K562 (cell line): ENCODE measurements around the gene MPV17L2. TPM values are rescaled to one million over a fixed set of nuclear protein-coding genes. Genes with fewer than 3 reads are reported as not detected.
A peak's percentile ranks its signal among the peaks of the same experiment; 100 is the strongest.

Source experiments
- ATAC-seq: fragments of 200-7000 bp; cut with Tn5 transposase; 3 replicates; pipeline ENCODE4 v1.9.1; 2020; ENCODE audit warnings: moderate library complexity
- BruUV-seq: library from RNA; stranded (reverse); fragments of 400-500 nt; replicated peaks from 2 replicates; lab custom pipeline; 2021; lab: Mats Ljungman, UMichigan
- CTCF ChIA-PET: fragments of 300-600 bp; formaldehyde crosslinking; extraction: SDS; loops from one replicate; lab custom pipeline; 2021; ENCODE audit warnings: low intra/inter-chr PET ratio; lab: Yijun Ruan, JAX
- POLR2A ChIA-PET: fragments of 300-600, 350-650 bp; sonication (Branson Sonifier 250); formaldehyde crosslinking; extraction: SDS; loops from one replicate; lab custom pipeline; 2021; ENCODE audit warnings: antibody characterized with exemption, inconsistent platforms; lab: Yijun Ruan, JAX
- DNase-seq, 4 experiments: peaks; one replicate each; pipeline versions ENCODE4 v3.0.0 to v3.0.0-alpha.2; 2011 to 2018; ENCODE audit warnings: low spot score in 3 of 4, mixed read lengths in 3 of 4; ENCODE audit errors: extremely low read depth in 1 of 4
- FAIRE-seq: peaks from 2 replicates; lab custom pipeline; 2011; peaks lifted over from hg19 to GRCh38; lab: Jason Lieb, UNC
- H2AFZ ChIP-seq: 2 replicates; pipeline ENCODE4 v1.6.0; 2011; ENCODE audit warnings: low read depth, low read length, control low read depth, inconsistent platforms
- H3K27ac ChIP-seq: fragments of 200-600 bp; 3 replicates; pipeline ENCODE4 v1.8.0; 2011; ENCODE audit warnings: low read depth, mild to moderate bottlenecking, control low read depth, inconsistent platforms, low read length, moderate library complexity, mixed read lengths; ENCODE audit errors: extremely low read depth
- H3K27me3 ChIP-seq, 2 experiments: fragments of 300-600 bp in 1 of 2; 2 replicates in 1 of 2; 3 replicates in 1 of 2; pipeline versions ENCODE4 v1.6.0 to v1.8.0; 2011; ENCODE audit warnings: inconsistent platforms in 2 of 2, low read length in 2 of 2, mild to moderate bottlenecking in 1 of 2, mixed read lengths in 1 of 2, moderate library complexity in 1 of 2; ENCODE audit not compliant: control insufficient read depth in 2 of 2, insufficient read depth in 2 of 2
- H3K36me3 ChIP-seq: fragments of 300-600 bp; 3 replicates; pipeline ENCODE4 v1.8.0; 2011; ENCODE audit warnings: mild to moderate bottlenecking, low read length, inconsistent platforms; ENCODE audit not compliant: control insufficient read depth, insufficient read depth
- H3K4me1 ChIP-seq, 2 experiments: fragments of 200-600 bp in 1 of 2; replicated peaks in 1 of 2; 2 replicates in 1 of 2; 3 replicates in 1 of 2; pipeline versions ENCODE4 v1.5.1 to v1.8.0; 2011; ENCODE audit warnings: inconsistent platforms in 2 of 2, low read length in 2 of 2, mild to moderate bottlenecking in 1 of 2, mixed read lengths in 1 of 2, moderate library complexity in 1 of 2; ENCODE audit not compliant: control insufficient read depth in 2 of 2, insufficient read depth in 2 of 2
- H3K4me2 ChIP-seq: 2 replicates; pipeline ENCODE4 v1.6.1; 2011; ENCODE audit warnings: low read length, control low read depth, inconsistent platforms, mixed read lengths; ENCODE audit not compliant: insufficient read depth
- H3K4me3 ChIP-seq: fragments of 200-600 bp; sonication (generic), shearing (Covaris generic); 2 replicates; pipeline ENCODE4 v1.5.1; 2016; ENCODE audit warnings: control low read depth, inconsistent platforms
- H3K79me2 ChIP-seq: fragments of 200-600 bp; 3 replicates; pipeline ENCODE4 v1.8.0; 2011; ENCODE audit warnings: low read length, inconsistent platforms; ENCODE audit not compliant: control insufficient read depth, insufficient read depth
- H3K9ac ChIP-seq, 2 experiments: 2 replicates each; pipeline versions ENCODE4 v1.6.0 to v1.6.1; 2011; ENCODE audit warnings: low read depth in 2 of 2, low read length in 2 of 2, control low read depth in 1 of 2, inconsistent platforms in 1 of 2, mild to moderate bottlenecking in 1 of 2, mixed read lengths in 1 of 2; ENCODE audit not compliant: insufficient read depth in 1 of 2
- H3K9me1 ChIP-seq: one replicate; pipeline ENCODE4 v1.6.0; 2011; ENCODE audit warnings: inconsistent platforms, mild to moderate bottlenecking, low read length, moderate library complexity; ENCODE audit not compliant: control insufficient read depth, insufficient read depth
- H3K9me3 ChIP-seq: replicated peaks from 2 replicates; pipeline ENCODE4 v1.5.1; 2011; ENCODE audit warnings: low read depth, low read length, inconsistent platforms; ENCODE audit not compliant: control insufficient read depth, insufficient read depth
- H4K20me1 ChIP-seq: replicated peaks from 2 replicates; pipeline ENCODE4 v1.6.1; 2011; ENCODE audit warnings: low read length, inconsistent platforms, mixed read lengths; ENCODE audit not compliant: control insufficient read depth, insufficient read depth
- CBFA2T2 ChIP-seq: fragments of 450-650 bp; conservative IDR thresholded peaks from 2 replicates; pipeline ENCODE4 v1.6.1; 2017; ENCODE audit warnings: mild to moderate bottlenecking
- CBFA2T3 ChIP-seq: fragments of 450-650 bp; IDR thresholded peaks from 2 replicates; pipeline ENCODE4 v1.6.1; 2017
- CBX3 ChIP-seq, 2 experiments: IDR thresholded peaks; 1 replicate in 1 of 2; 2 replicates in 1 of 2; pipeline ENCODE4 v1.6.1; 2012; ENCODE audit warnings: inconsistent platforms in 2 of 2, low read length in 2 of 2, borderline replicate concordance in 1 of 2, control low read depth in 1 of 2
- MEF2D ChIP-seq: conservative IDR thresholded peaks from 2 replicates; pipeline ENCODE4 v1.6.1; 2016; ENCODE audit warnings: low read depth, missing genetic modification characterization, missing compliant biosample characterization
- MYNN ChIP-seq, 2 experiments: sonication (generic); formaldehyde crosslinking in 1 of 2; IDR thresholded peaks; 2 replicates each; pipeline versions ENCODE4 v1.5.0 to v1.6.1; 2016 to 2020; ENCODE audit warnings: antibody characterized with exemption in 1 of 2, missing genetic modification reagents in 1 of 2
- NRF1 ChIP-seq, 2 experiments: fragments of 450-650 bp; IDR thresholded peaks in 1 of 2; conservative IDR thresholded peaks in 1 of 2; 2 replicates each; pipeline ENCODE4 v1.6.1; 2014; ENCODE audit warnings: mild to moderate bottlenecking in 2 of 2
- POLR2G ChIP-seq: fragments of 200-400 bp; formaldehyde crosslinking; IDR thresholded peaks from 2 replicates; pipeline ENCODE4 v1.6.1; 2017; ENCODE audit warnings: low read depth, mild to moderate bottlenecking, antibody characterized with exemption, low read length, moderate library complexity
- SMAD4 ChIP-seq: fragments of 250-450 bp; sonication (Bioruptor Pico); conservative IDR thresholded peaks from 2 replicates; pipeline ENCODE4 v1.8.0; 2021; ENCODE audit warnings: inconsistent platforms, mild to moderate bottlenecking, moderate library complexity
- SMARCA5 ChIP-seq: fragments of 450-650 bp; IDR thresholded peaks from 2 replicates; pipeline ENCODE4 v1.6.1; 2016
- TAF1 ChIP-seq: IDR thresholded peaks from 2 replicates; pipeline ENCODE4 v1.6.1; 2011; ENCODE audit warnings: mild to moderate bottlenecking, low read length, moderate library complexity; ENCODE audit not compliant: insufficient read depth, control insufficient read depth, severe bottlenecking; ENCODE audit errors: extremely low read depth
- ZNF384 ChIP-seq: IDR thresholded peaks from 2 replicates; pipeline ENCODE4 v1.6.1; 2012; ENCODE audit warnings: low read depth, low read length, improper control_type of control experiment
- ZNF583 ChIP-seq: fragments of 250-450 bp; sonication (Bioruptor Pico); IDR thresholded peaks from 2 replicates; pipeline ENCODE4 v1.4.0; 2020
- ZNF668 ChIP-seq: fragments of 250-450 bp; sonication (Bioruptor Pico); IDR thresholded peaks from 2 replicates; pipeline ENCODE4 v1.8.0; 2022; ENCODE audit warnings: mild to moderate bottlenecking, inconsistent platforms
- ZSCAN29 ChIP-seq: fragments of 450-650 bp; IDR thresholded peaks from 2 replicates; pipeline ENCODE4 v1.6.1; 2017
- WGBS: fragments of 100-300 bp; shearing (Covaris generic); methylation state at CpG from one replicate; pipeline ENCODE4 v1.1.6; 2016; ENCODE audit warnings: low coverage, mixed read lengths; ENCODE audit not compliant: insufficient coverage; ENCODE audit errors: missing lambda C conversion rate; 5-methylcytosine and 5-hydroxymethylcytosine counted together
- in situ Hi-C: fragments of 300-500 bp; cut with MboI; formaldehyde crosslinking; loops from 4 replicates; pipeline ENCODE4 v1.15.0; 2018; ENCODE audit warnings: inconsistent platforms, mixed read lengths
- intact Hi-C: fragments of 100-400 bp; cut with micrococcal nuclease; formaldehyde crosslinking; loops from 2 replicates; pipeline ENCODE4 v1.14.2; 2022
- polyA plus RNA-seq, 8 experiments: library from polyadenylated mRNA; depleted of rRNA in 4 of 8; stranded (reverse) in 5 of 8; unstranded in 3 of 8; fragments of >200 nt; fragmentation: Nextera tagmentation in 2 of 8; fragmentation: Illumina TruSeq in 1 of 8; extraction: Ambion mirVana in 2 of 8; extraction: Trizol in 1 of 8; gene quantifications; 2 replicates each; pipeline versions ENCODE4 v1.2.1 to v1.2.3, GENCODE V29; 2011 to 2014; ENCODE audit warnings: inconsistent platforms in 1 of 8, missing spikeins in 1 of 8
- total RNA-seq, 7 experiments: library from RNA; depleted of rRNA in 6 of 7; stranded (reverse); fragments of >200 nt in 6 of 7; fragmentation: Illumina TruSeq in 2 of 7; extraction: Trizol in 2 of 7; gene quantifications; 2 replicates each; pipeline versions ENCODE4 v1.2.1 to v1.2.3, GENCODE V29; 2011 to 2021; ENCODE audit warnings: low replicate concordance in 1 of 7
- TF ChIP-seq, protein P1 (sequence below): sonication (generic); formaldehyde crosslinking; IDR thresholded peaks from 2 replicates; pipeline ENCODE4 v1.8.1; 2023; ENCODE audit warnings: mild to moderate bottlenecking, missing genetic modification reagents
- TF ChIP-seq, protein P2 (sequence below): sonication (generic); IDR thresholded peaks from 2 replicates; pipeline ENCODE4 v1.6.1; 2016
- TF ChIP-seq, protein P3 (sequence below): IDR thresholded peaks from 2 replicates; pipeline ENCODE4 v1.6.1; 2016; ENCODE audit warnings: missing genetic modification characterization, missing compliant biosample characterization

The MPV17L2 gene
- total and polyA plus RNA-seq, 9 of the 15 experiments (the other 6 are each of a cell fraction or from before 2014, with no cell fraction given) = 10.6 to 60.2 (median 28.5) TPM

DNA sequence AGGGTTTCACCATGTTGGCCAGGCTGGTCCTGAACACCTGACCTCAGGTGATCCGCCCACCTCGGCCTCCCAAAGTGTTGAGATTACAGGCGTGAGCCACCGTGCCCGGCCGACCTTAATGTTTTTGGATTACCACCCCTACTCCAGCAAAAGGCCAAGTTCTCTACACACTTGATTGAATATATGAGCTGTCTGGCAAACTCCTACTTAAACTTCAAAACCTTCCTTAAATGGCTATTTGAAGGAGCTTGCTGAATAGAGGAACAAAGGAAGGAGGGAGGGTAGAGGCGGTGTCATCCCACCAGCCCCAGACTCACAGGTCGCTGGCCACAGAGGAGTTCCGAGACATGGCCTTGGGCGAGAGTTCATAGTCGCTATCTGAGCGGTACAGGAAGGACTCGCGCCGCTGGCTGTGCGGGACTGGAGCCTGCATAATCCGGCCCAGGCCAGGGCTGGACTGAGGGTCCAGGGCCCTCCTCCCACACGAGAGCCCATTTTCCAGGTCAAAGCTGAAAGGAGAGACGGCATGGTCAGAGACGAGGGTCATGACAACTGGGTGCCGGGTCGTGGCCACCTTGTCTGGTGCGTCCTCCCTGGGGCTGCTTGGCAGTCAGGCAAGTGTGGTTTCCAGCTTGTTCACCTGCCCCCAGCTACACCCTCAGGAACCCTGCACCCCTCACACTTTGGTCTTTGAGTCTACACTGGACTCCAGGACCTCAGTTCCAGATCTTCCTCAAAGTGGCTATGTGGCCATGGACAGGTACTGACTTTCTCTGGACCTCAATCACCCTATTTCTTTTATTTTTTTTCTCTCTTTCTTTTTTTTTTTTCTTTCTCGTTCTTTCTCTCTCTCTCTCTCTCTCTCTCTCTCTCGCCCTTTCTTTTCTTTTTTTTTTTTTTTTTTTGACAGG lies 29.1 kb downstream of the MPV17L2 start:
- Histone ChIP-seq H3K36me3 (no peaks in the 10 kb centered on the region), H3K79me2 (no peaks in the 10 kb centered on the region), H3K27me3 (no peaks in the 10 kb centered on the region), H3K9ac (peak overlapping the region; percentile 41 to 90; a peak in 3 of 4 replicates), H3K27ac (peak overlapping the region; percentile 53), H3K4me3 (no peak overlapping the region), H3K9me3 (no peaks in the 10 kb centered on the region), H3K4me2 (peak overlapping the region; percentile 49), H2AFZ (peak overlapping the region; percentile 87), H4K20me1 (no peaks in the 10 kb centered on the region; the same call in 1 of the 2 replicates), H3K4me1 (peaks cover 23 to 67% of the 10 kb centered on the region in 2 experiments; a peak in 4 of 5 replicates), H3K9me1 (no peaks in the 10 kb centered on the region)
- peak; percentile 86 for FAIRE-seq
- in situ Hi-C loops (no loop called here), intact Hi-C loops (no loop called here)
- BruUV-seq = TSS peak; percentile 41
- ChIA-PET CTCF (no interaction called here), POLR2A (interaction anchor here (0.6 to 1.6 kb wide), 5 partner anchors 12 to 71 kb away, joined by 3 to 6 read pairs (median 3); partner anchors contain the start of genes IQCN and JUND)
- DNase-seq = peak in 2 of 4 experiments; percentile 55 to 78
- 17% methylated on average over 23 of the region's 25 CpGs for WGBS
- peak; percentile 14 for ATAC-seq
- TF ChIP-seq SMARCA5 (0 out of 2 replicates have a peak, but pooled peaks have one; percentile 14), TAF1 (peak; percentile 28), SMAD4 (CRISPR knock-in tag) (peak; percentile 67), ZNF583 (0 out of 2 replicates have a peak, but pooled peaks have one; percentile 32), POLR2G (peak; percentile 56), MEF2D (tag) (no peak), ZNF668 (no peak), MYNN (IDR thresholded peaks at IDR 0.05) (no peak), MYNN (CRISPR knock-in tag; IDR thresholded peaks at IDR 0.05) (no peak), ZSCAN29 (0 out of 2 replicates have a peak, but pooled peaks have one; percentile 60), CBX3 (IDR thresholded peaks at IDR 0.05; ENCODE audit: borderline replicate concordance in 1 of 2, low read length in 2 of 2) (0 out of 3 replicates have a peak, but pooled peaks of 1 of the 2 experiments have one; percentile 56), CBFA2T2 (0 out of 2 replicates have a peak, but pooled peaks have one; percentile 2), ZNF384 (peak; percentile 41; the same call in 1 of the 2 replicates), CBFA2T3 (peak; percentile 36; the same call in 1 of the 2 replicates), NRF1 (conservative IDR thresholded peaks at IDR 0.05 in 1 of 2, IDR thresholded peaks at IDR 0.05 in 1 of 2) (peak in 1 of 2 experiments; percentile 41; a peak in 1 of 4 replicates)
- TF ChIP-seq, protein P1, sequence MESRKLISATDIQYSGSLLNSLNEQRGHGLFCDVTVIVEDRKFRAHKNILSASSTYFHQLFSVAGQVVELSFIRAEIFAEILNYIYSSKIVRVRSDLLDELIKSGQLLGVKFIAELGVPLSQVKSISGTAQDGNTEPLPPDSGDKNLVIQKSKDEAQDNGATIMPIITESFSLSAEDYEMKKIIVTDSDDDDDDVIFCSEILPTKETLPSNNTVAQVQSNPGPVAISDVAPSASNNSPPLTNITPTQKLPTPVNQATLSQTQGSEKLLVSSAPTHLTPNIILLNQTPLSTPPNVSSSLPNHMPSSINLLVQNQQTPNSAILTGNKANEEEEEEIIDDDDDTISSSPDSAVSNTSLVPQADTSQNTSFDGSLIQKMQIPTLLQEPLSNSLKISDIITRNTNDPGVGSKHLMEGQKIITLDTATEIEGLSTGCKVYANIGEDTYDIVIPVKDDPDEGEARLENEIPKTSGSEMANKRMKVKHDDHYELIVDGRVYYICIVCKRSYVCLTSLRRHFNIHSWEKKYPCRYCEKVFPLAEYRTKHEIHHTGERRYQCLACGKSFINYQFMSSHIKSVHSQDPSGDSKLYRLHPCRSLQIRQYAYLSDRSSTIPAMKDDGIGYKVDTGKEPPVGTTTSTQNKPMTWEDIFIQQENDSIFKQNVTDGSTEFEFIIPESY = 0 out of 2 replicates have a peak, but pooled peaks have one; percentile 25
- TF ChIP-seq, protein P2, sequence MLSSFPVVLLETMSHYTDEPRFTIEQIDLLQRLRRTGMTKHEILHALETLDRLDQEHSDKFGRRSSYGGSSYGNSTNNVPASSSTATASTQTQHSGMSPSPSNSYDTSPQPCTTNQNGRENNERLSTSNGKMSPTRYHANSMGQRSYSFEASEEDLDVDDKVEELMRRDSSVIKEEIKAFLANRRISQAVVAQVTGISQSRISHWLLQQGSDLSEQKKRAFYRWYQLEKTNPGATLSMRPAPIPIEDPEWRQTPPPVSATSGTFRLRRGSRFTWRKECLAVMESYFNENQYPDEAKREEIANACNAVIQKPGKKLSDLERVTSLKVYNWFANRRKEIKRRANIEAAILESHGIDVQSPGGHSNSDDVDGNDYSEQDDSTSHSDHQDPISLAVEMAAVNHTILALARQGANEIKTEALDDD = no peak
- TF ChIP-seq, protein P3, sequence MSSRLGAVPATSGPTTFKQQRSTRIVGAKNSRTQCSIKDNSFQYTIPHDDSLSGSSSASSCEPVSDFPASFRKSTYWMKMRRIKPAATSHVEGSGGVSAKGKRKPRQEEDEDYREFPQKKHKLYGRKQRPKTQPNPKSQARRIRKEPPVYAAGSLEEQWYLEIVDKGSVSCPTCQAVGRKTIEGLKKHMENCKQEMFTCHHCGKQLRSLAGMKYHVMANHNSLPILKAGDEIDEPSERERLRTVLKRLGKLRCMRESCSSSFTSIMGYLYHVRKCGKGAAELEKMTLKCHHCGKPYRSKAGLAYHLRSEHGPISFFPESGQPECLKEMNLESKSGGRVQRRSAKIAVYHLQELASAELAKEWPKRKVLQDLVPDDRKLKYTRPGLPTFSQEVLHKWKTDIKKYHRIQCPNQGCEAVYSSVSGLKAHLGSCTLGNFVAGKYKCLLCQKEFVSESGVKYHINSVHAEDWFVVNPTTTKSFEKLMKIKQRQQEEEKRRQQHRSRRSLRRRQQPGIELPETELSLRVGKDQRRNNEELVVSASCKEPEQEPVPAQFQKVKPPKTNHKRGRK (tag) = peak; percentile 77
